ENCODE results near the gene CCDC198. TPM values are rescaled to one million over a fixed set of nuclear protein-coding genes. Genes with fewer than 3 reads are reported as not detected.

Gene CCDC198
- total RNA-seq, 1 experiment from 2014 or later: not detected

GRCh38 chr14:57508756-57509155 is 15.1 kb upstream of the CCDC198 start:
- ATAC-seq (no peak), DNase-seq (ENCODE audit: low read depth, low spot score) (no peak)
- in situ Hi-C loops (cut with HindIII; ENCODE audit: low pct_unique_long_range_greater_than_20kb, low sequenced_read_pairs): no loop called here
- Histone ChIP-seq H3K27ac (ENCODE audit: low read length) (no peak overlapping the region), H3K4me1 (ENCODE audit: control insufficient read depth, insufficient read depth, low read length) (no peaks in the 10 kb centered on the region), H3K36me3 (ENCODE audit: control insufficient read depth, insufficient read depth, low read length) (no peaks in the 10 kb centered on the region), H3K4me3 (ENCODE audit: low read depth in 2 of 2, low read length in 2 of 2) (no peak overlapping the region), H3K27me3 (ENCODE audit: control insufficient read depth, insufficient read depth, low read length) (no peaks in the 10 kb centered on the region; the same call in 1 of the 2 replicates), H3K9me3 (ENCODE audit: control insufficient read depth, insufficient read depth, low read depth, low read length) (no peaks in the 10 kb centered on the region)
- ChIA-PET CTCF (no interaction called here), POLR2A (no interaction called here)
- BruUV-seq (replicated peaks): no TSS peak
- TF ChIP-seq POLR2AphosphoS5 (IDR thresholded peaks at IDR 0.05; ENCODE audit: low read depth, low read length) (no peak), TCF7L2 (IDR thresholded peaks at IDR 0.05; ENCODE audit: low read depth, low read length) (no peak), CTCF (IDR thresholded peaks at IDR 0.05) (no peak), SIN3A (IDR thresholded peaks at IDR 0.05; ENCODE audit: borderline replicate concordance, insufficient read depth, low read depth, low read length) (no peak), REST (IDR thresholded peaks at IDR 0.05; ENCODE audit: insufficient read depth in 1 of 2, low read depth in 2 of 2, low read length in 1 of 2) (no peak)
- intact Hi-C loops (cut with micrococcal nuclease; ENCODE audit: unreplicated experiment): no loop called here

GRCh38 chr14:57502586-57503254 is 9.1 kb upstream of the CCDC198 start:
- in situ Hi-C loops (cut with HindIII; ENCODE audit: low pct_unique_long_range_greater_than_20kb, low sequenced_read_pairs): no loop called here
- POLR2A ChIA-PET: no interaction called here
- H3K27me3 ChIP-seq (ENCODE audit: control insufficient read depth, insufficient read depth, low read length): no peaks in the 10 kb centered on the region

More at GRCh38 chr14:57502586-57503254, 9.1 kb upstream of the CCDC198 start:
- ATAC-seq (no peak), DNase-seq (ENCODE audit: low read depth, low spot score) (no peak)
- TF ChIP-seq CTCF (IDR thresholded peaks at IDR 0.05): no peak
- Histone ChIP-seq H3K9me3 (ENCODE audit: control insufficient read depth, insufficient read depth, low read depth, low read length) (no peaks in the 10 kb centered on the region), H3K27ac (ENCODE audit: low read length) (no peak overlapping the region), H3K36me3 (ENCODE audit: control insufficient read depth, insufficient read depth, low read length) (no peaks in the 10 kb centered on the region), H3K4me3 (ENCODE audit: low read depth in 2 of 2, low read length in 2 of 2) (no peak overlapping the region), H3K4me1 (ENCODE audit: control insufficient read depth, insufficient read depth, low read length) (no peaks in the 10 kb centered on the region)
- CTCF ChIA-PET: no interaction called here
- no TSS peak for BruUV-seq (replicated peaks)
- intact Hi-C loops (cut with micrococcal nuclease; ENCODE audit: unreplicated experiment): no loop called here

Data from Panc1 (cell line).